NCI-H2227 treated with DMSO at 0.1 percent for 48 hours (cell line): ENCODE data around the gene HES7.
A peak's percentile ranks its signal among the peaks of the same experiment; 100 is the strongest.
"Not testable (repeated sequence)": the region's sequence is repeated elsewhere in the genome, so short reads cannot be mapped to it uniquely, and the experiment has no call there.

Source experiments
- DNase-seq: peaks from one replicate; lab custom pipeline; 2025; lab: John Stamatoyannopoulos, UW

The HES7 gene

GRCh38 chr17:8123695-8124349, at the start of gene HES7:
HES7 (minus strand) TSS chr17:8124106; CDS start chr17:8124084, 22 bp downstream.
- no peak for DNase-seq

GRCh38 chr17:8173056-8173870, 49.4 kb upstream of the HES7 start:
- DNase-seq: peak; percentile 88

GRCh38 chr17:8170186-8170585, 46.3 kb upstream of the HES7 start:
- not testable (repeated sequence) for DNase-seq

- no peak for DNase-seq
Measured at GRCh38 chr17:8167526-8167925, 43.6 kb upstream of the HES7 start.

GRCh38 chr17:8166731-8167130, 42.8 kb upstream of the HES7 start:
- DNase-seq: no peak

GRCh38 chr17:8164815-8165131, 40.9 kb upstream of the HES7 start:
- DNase-seq: no peak

- peak; percentile 19 for DNase-seq
Measured at GRCh38 chr17:8163978-8164814, 40.3 kb upstream of the HES7 start.

GRCh38 chr17:8162997-8163977, 39.4 kb upstream of the HES7 start:
- DNase-seq: peak; percentile 47

GRCh38 chr17:8162233-8162996, 38.5 kb upstream of the HES7 start, which contains the start of gene VAMP2:
VAMP2 (minus strand) TSS chr17:8162948; CDS start chr17:8162879, 69 bp downstream.
- DNase-seq: peak; percentile 42

GRCh38 chr17:8161289-8162232, 37.7 kb upstream of the HES7 start:
- no peak for DNase-seq

GRCh38 chr17:8160741-8161221, 36.9 kb upstream of the HES7 start:
- DNase-seq: no peak

GRCh38 chr17:8160224-8160577, 36.3 kb upstream of the HES7 start:
- DNase-seq: no peak

GRCh38 chr17:8159459-8160223, 35.7 kb upstream of the HES7 start:
- DNase-seq: no peak

- DNase-seq: no peak
Measured at GRCh38 chr17:8159032-8159400, 35.1 kb upstream of the HES7 start.

- DNase-seq: peak; percentile 18
Measured at GRCh38 chr17:8158267-8159031, 34.5 kb upstream of the HES7 start.

GRCh38 chr17:8156246-8156992, 32.5 kb upstream of the HES7 start:
- peak; percentile 99 for DNase-seq

- no peak for DNase-seq
Measured at GRCh38 chr17:8155996-8156245, 32.0 kb upstream of the HES7 start.
